ENCODE results near the gene MYH11.

The MYH11 gene

DNA sequence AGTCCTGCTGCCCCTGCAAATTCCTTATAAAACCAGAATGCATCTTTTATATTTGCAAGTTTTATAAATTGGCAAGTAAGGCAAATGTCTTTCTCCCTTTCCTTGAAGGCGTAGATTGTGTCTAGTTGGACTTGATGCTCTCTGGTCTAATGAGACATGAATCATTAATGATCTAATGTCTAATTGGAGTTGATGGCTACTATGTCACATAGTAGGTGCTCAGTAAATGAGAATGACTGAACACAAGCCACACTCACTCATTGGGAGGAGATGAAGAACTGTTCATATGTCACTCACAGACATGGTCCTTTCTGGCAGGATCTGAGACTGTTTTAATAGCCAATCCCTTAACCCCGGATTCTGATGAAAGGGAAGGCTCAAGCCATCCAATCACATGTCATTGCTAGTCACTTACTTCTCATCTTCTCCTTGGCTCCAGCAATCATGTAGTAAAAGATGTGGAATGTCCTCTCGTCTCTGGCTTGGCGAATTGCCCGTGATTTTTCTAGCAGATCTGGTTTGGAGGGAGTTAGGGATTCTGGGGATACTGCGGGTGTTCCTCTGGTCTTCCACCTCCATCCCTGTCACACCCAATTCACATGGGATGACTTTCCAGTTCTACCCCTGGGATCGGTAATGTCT, 81.0 kb downstream of the MYH11 start:
- no peak for DNase-seq

DNA sequence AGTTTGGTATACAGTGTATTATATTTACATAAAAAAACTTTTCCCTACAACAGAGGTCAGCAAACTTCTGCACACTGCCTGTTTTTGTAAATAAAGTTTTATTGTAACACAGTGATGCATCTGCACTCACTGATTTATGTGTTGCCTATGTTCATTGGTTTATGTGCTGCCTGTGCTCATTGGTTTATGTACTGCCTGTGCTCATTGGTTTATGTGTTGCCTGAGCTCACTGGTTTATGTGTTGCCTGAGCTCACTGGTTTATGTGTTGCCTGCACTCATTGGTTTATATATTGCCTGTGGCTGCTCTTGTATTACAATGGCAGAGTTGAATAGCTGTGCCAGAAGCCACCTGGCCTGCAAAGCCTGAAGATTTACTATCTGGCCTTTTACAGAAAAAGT, 81.6 kb downstream of the MYH11 start:
- no peak for DNase-seq

DNA sequence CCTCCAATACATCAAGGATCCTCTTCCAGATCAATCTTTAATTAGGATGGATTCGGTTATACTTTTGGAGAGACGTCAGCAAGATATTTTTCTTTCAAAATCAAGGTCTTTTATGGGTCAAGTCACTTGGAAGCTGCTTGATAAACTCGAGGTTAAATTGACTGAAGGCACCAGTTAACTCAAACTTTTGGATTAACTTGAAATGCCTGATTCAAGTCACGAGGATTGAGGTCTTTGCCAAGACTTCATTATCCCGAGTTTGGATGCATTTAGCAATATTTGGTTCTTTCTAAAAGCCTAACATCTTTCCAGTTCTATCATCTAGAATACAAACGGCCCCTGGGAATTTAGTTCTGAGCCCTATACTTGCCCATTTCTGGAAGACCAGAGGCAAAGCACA, 82.9 kb downstream of the MYH11 start:
- no peak for DNase-seq

DNA sequence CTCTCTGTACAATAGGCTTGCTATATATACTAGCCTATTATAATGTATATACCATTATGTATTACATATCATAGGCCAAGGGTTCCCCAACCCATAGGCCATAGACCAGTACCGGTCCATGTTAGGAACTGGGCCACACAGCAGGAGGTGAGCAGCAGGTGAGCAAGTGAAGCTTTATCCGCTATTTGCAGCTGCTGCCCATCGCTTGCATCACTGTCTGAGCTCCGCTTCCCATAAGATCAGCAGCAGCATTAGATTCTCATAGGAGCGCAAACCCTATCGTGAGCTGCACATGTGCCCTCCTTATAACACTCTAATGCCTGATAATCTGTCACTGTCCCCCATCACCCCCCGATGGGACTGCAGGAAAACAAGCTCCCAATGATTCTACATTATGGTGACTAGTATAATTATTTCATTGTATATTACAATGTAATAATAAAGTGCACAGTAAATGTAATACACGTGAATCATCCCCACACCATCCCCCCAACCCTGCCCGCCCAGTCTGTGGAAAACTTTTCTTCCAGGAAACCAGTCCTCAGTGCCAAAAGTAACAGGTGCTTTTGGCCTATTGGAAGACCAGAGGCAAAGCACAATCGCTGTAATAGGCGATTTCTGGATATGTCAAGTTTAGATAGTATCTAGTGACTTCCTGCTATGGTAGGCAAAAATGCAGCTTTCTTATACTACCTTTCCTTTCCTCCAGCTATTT, 84.1 kb downstream of the MYH11 start:
- DNase-seq: no peak

DNA sequence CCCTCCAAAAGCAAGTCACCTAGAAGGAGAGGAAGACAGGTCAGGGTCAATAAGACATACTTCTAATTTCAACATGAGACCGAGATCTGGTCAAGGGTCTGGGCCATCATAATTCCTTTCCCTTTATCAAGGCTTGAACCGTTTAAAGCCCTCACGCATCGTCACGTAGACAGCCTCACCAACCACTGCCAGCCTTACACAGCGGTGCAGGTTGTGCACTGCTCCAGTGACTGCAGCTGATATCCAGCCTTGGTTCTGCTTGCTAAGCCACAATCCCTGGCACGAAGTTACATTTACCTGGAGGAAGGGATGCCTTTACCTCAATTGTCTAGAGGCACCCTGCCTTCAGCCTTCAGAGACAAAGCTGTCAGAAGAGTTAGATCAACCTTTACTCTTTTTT, 85.1 kb downstream of the MYH11 start:
- DNase-seq: no peak

DNA sequence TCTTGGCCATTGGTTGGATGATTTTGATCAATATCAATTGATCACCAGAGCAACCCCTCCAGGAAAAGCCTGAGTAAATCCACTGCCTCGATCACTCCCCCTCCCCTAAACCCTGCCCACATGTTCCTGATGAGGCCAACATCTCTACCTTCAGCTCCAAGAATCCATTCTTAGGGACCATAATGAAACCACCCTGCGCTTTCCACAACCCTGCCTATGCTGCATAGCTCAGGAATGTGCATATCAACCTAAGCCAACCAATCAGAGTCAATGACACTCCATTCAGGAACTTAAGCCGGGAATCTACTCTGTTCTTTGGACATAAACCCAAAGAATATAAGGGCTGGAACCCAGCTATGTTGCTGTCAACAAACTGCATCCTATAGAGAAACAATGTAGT, 86.3 kb downstream of the MYH11 start:
- no peak for DNase-seq

DNA sequence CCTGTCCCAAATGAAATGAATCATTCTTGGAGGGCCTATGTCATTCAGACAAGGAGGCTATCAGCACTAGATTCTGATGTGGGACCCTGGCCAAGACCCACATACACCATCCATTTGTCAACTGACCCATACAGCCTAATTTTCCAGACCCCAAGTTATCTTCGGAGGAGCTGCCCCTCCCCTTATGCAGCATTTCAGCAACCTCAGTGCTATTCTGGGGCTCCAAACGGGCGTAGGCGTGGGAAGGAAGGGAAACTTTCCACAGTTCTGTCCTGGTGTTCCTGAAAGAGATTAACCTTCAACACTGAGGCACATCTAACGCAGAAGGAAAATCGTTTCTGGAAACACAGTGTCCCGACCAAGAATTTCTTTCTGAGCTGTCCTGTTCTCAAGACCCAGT, 86.7 kb downstream of the MYH11 start:
- no peak for DNase-seq

DNA sequence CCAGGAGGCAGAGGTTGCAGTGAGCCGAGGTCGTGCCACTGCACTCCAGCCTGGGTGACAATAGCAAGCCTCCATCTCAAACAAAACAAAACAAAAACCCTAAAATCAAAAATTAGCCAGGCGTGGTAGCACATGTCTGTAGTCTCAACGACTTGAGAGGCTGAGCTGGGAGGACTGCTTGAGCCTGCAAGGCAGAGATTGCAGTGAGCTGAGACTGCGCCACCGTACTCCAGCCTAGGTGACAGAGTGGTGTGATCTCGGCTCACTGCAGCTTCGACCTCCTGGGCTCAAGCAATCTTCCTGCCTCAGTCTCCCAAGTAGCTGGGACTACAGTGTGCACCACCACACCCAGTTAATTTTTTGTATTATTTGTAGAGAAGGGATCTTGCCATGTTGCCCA, 87.6 kb downstream of the MYH11 start:
- no peak for DNase-seq

DNA sequence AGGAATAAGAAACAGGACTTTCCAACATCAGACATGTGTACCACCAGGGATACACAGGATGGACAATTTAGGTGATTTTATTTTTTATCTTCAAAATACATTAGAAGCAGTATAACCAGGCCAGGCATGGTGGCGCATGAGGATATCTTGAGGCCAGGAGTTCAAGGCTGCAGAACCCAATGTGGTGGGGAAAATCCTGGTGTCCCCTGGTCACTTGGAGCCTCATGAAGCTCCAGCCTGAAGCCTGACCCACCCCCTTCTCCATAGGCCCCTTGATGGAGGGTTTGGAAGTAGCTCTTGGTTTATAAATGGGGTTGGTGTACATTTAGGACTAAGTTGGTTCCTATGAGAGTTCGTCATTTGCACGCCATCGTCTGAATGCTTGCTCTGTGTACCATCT, 88.6 kb downstream of the MYH11 start:
- no peak for DNase-seq

DNA sequence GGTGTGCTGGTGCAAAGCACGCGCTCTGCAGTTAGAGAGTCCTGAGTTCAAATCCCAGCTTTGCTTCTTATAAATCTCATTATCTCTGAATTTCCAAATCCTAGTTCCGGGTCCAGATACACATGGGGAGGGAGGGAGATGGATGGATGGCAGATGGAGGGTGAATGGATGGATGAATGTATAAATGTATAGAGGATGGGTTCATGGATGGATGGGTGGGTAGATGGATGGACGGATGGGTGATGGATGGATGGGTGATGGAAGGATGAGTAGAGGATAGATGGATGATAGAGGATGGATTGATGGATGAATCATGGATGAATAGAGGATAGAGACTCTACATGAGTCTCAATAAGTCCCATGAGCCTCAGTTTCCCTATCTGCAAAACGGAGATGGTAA, 89.9 kb downstream of the MYH11 start:
- DNase-seq: no peak

DNA sequence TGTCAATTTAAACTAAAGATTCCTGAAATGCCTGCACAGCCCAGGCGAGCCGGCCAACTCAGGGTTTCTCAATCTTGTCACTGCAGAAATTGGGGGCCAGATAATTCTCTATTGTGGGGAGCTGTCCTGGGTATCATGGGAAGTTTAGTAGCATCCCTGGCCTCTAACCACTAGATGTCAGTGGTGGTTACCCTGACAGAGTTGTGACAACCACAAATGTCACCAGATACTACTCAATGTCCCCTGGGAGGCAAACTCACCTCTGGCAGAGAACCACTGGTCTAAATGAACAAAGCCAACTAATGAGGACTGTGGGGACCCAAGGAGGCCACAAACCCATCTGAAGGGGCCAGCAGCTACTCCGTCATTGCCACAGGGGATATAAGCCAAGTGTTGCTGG, 90.9 kb downstream of the MYH11 start:
- DNase-seq: no peak

DNA sequence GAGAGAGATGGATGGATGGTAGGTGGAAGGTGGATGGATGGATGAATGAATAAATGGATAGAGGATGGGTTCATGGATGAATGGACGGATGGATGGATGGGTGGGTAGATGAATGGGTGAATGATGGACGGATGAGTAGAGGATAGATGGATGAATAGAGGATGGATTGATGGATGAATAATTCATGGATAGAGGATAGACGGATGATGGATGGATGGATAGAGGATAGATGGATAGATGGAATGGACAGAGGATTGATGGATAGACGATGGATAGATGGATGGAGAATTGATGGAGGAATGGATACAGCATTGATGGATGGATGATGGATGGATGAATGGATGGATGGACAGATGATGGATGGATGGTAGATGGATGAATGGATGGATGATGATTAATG, 91.7 kb downstream of the MYH11 start:
- DNase-seq: no peak

DNA sequence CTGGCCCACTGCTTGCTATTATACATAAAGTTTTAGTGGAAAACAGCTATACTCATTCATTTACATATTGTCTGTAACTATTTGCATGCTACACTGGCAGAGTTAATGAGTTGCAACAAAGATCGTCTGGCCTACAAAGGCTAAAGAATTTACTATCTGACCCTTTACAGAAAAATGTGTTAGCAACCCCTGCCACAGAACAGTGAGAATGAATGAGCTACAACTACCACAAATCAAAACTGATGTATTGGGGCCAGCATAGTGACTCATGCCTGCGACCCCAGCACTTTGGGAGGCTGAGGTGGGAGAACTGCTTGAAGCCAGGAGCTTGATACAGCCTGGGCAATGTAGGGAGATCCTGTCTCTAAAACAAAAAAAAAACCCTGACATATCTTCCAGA, 92.7 kb downstream of the MYH11 start:
- DNase-seq: no peak

DNA sequence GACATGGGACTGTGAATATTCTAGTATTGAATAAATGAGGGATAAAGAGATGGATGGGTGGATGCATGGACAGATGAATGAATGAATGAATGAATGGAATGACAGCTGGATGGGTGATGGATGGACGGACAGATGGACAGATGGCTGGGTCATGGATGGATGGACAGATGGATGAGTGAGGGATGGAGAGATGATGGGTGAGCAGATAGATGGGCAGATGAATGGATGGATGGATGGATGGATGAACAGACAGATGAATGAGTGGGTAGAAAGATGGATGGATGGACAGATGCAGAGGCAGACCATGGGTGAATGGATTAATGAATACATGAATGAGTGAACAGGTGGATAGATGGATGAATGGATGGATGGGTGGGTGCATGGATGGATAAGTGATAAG, 96.7 kb downstream of the MYH11 start:
- DNase-seq: no peak

DNA sequence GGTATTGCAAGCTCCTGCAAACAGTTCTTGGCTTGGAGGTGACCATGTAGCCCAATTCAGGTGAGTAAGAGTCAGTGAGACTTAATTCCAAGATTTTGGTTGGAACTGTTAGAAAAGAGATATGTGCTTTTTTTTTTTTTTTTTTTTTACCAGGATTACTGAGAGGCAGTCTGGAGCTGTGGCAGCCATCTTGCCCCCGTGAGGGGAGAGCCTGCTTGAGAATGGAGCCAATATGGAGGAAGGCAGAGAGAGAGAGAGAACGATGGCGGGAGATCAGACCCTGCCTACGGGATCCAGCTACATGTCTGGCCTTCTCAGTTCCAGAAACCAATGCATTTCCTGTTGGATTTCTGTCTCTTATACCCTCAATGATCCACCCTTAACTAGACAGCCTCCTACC, 97.8 kb downstream of the MYH11 start:
- DNase-seq: no peak

DNA sequence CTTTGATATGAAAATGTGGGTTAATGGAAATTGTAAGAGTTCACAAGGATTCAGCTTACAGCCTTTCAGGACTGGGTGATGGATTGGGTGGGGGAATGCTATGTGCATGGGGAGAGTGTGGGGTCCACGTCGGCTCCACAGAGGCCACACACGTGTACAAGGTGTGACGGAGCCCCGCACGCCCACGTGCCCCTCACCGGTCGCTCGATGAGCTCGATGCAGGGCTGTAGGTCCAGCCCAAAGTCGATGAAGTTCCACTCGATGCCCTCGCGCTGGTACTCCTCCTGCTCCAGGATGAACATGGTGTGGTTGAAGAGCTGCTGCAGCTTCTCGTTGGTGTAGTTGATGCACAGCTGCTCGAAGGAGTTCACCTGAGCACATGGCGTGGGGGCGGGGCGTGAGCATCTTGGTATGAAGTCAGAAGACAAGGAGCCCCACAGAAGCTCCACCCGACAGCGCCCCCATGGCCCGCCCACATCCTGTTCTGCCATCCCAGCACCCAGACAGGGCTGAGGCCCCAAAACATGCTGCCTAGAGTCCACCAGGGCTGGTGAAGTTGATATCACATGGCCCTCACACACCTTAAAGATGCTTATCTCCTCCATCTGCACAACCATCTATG, 99.1 kb downstream of the MYH11 start:
- no peak for DNase-seq

DNA sequence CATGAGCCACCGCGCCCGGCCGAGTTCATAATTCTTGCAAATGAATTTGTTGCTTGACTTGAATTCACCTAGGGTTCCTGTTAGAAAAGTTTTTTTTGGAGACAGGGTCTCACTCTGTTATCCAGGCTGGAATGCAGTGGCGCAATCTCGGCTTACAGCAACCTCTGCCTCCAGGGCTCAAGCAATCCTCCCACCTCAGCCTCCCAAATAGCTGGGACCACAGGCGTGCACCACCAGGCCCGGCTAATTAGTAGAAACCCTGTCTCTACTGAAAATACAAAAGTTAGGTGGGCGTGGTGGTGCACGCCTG, 99.8 kb downstream of the MYH11 start:
- DNase-seq: no peak

DNA sequence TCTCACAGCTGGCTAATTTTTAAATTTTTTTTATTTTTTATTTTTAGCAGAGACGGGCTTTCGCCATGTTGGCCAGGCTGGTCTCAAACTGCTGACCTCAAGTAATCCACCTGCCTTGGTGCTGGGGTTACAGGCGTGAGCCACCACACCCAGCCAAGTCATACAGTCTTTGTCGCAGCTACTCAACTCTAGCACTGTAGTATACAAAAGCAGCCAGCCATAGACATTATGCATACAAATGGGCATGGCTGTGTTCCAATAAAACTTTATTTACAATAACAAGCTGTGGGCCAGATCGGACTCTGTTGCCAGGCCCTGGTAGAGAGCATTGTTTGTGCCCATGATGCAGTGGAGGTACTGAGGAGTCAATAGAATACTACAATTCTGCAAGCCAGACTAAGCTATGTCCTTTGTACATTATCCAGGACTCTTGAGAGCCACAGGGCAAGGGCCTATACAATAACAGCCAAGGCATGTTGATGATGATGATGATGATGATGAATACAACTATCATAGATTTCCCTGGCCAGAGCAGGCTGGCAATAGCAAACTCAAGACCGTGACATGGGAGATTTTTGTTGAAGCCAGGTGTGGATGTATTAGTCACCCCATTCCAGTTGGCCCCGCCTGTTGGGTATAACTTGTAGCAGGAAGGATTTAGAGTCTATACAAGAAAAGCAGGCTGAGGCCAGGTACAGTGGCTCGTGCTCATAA, 101.8 kb downstream of the MYH11 start:
- no peak for DNase-seq

DNA sequence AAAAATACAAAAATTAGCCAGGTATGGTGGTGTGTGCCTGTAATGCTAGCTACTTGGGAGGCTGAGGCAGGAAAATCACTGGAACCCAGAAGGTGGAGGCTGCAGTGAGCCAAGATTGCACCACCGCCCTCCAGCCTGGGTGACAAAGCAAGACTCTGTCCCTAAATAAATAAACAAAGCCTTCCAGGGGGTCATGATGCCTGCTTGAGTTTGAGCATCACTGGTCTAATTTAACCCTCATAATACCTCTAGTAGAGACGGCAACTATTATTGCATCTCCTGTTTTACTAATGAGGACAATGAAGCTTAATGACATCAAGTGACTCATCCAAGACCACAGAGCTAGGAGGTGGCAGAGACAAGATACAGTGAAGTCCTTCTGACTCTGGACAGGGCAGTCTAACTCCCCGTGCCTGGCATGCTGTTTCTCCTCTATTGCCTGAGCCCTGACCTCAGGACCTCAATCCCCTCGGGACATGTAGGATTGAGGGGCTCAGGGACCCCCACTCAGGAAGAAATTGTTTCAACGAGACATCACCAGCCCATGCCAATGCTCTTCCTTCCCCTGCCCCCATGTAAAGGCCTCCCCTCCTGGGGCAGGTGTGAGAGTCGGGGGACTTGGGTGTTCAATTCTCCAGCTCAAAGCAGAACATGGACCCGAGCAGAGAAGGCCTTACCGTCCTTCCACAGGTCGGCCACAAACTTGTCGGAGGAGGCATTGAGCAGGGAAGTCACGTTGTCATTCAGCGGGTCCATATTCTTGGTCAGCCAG, 103.9 kb downstream of the MYH11 start:
- no peak for DNase-seq

DNA sequence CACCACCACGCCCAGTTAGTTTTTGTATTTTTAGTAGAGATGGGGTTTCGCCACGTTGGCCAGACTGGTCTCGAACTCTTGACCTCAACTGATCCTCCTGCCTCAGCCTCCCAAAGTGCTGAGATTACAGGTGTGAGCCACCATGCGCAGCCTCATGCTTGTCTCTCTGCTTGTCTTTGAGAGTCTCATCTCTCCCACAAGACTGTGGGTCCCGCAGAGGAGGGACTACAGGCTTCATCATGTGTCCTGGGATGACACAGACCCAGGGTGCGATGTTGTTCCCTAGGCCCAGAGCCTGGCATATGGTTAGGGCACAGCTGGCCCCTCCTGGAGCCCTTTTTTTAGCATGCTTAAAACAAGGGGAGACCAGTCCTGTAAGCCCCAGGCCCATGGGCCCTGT, 104.9 kb downstream of the MYH11 start:
- DNase-seq: no peak

DNA sequence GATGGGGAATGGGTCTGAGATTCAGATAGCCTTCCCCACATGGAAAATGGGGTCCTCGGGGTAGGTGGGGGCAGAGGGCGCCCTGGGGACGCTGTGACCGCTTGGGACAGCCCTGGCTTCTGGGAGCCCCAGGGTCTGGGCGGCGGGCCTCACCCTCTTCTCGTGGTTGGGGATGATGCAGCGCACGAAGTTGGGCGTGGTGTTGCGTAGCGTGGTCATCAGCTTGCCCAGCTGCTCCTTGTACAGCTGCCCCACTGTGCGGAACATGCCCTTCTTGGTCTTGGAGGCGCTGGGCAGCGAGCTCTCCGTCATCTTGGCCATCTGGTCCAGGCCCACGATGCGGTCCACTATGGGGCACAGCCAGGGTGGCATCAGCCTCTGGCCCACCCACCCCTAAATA, 106.8 kb downstream of the MYH11 start:
- no peak for DNase-seq

DNA sequence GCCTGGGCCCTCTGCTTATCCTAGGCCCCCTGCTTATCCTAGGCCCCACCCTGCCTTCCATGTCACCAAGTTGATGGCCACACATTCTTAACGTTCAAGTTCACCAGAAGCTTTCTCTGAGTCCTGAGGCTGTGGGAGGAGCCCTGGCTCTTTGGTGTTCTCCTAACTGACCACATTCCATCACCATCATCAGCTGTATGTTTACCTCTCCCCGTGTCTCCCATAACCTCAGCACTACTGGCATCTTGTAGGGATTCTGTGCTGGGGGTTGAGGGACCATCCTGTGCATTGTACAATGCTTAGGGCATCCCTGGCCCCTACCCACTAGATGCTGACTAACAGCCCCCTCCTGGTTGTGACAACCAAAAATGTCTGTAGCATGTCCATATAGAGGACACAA, 107.5 kb downstream of the MYH11 start:
- DNase-seq: no peak

DNA sequence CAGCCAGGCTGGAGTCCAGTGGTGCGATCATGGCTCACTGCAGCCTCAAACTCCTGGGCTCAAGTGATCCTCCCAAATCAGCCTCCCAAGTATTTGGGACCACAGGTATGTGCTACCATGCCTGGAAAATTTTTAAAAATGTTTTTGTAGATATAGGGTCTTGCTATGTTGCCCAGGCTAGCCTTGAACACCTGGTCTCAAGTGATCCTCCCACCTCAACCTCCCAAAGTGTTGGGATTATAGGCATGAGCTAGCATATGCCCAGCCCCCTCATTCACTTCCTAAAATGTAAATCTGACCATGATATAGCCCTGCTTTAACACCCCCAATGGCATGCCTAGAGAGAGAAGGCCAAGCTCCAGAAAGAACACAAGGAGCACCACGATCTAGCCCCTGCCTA, 108.2 kb downstream of the MYH11 start:
- no peak for DNase-seq
